Thoracic aorta (tissue), 2 donors: ENCODE measurements around the gene MYOF. TPM values are rescaled to one million over a fixed set of nuclear protein-coding genes. Genes with fewer than 3 reads are reported as not detected.

Source experiments
- ATAC-seq: fragments of 150-250 bp; one replicate; pipeline ENCODE4 v1.8.0; 2017; ENCODE audit warnings: low read depth; ENCODE audit not compliant: insufficient number of reproducible peaks, low FRiP score
- DNase-seq: peaks from one replicate; pipeline ENCODE4 v3.0.0-alpha.2; 2020; ENCODE audit warnings: low spot score
- H3K27ac ChIP-seq, 2 donors: fragments of 200-600 bp; sonication (generic); 1 replicate in 1 of 2; 2 replicates in 1 of 2; pipeline ENCODE4 v1.5.1; 2016; ENCODE audit warnings: mild to moderate bottlenecking in 2 of 2, moderate library complexity in 2 of 2
- H3K27me3 ChIP-seq: fragments of 200-600 bp; sonication (generic); replicated peaks from 2 replicates; pipeline ENCODE4 v1.6.0; 2016; ENCODE audit warnings: mild to moderate bottlenecking; ENCODE audit not compliant: insufficient read depth
- H3K36me3 ChIP-seq: fragments of 200-600 bp; sonication (generic); one replicate; pipeline ENCODE4 v1.5.1; 2016
- H3K4me1 ChIP-seq, 2 donors: fragments of 200-600 bp; sonication (generic); 1 replicate in 1 of 2; 2 replicates in 1 of 2; pipeline versions ENCODE4 v1.5.1 to v1.6.0; 2016; ENCODE audit warnings: low read depth in 2 of 2, mild to moderate bottlenecking in 1 of 2; ENCODE audit not compliant: control insufficient read depth in 1 of 2
- H3K4me3 ChIP-seq: fragments of 200-600 bp; sonication (generic); 2 replicates; pipeline ENCODE4 v1.5.1; 2016; ENCODE audit warnings: mild to moderate bottlenecking
- H3K9me3 ChIP-seq: fragments of 200-600 bp; sonication (generic); 2 replicates; pipeline ENCODE4 v1.5.1; 2016
- total RNA-seq, 2 donors: library from RNA; depleted of rRNA; stranded (reverse); fragments of >200 nt; gene quantifications; one replicate each; pipeline versions ENCODE4 v1.1.0 to v1.2.3, GENCODE V29; 2016
- TF ChIP-seq, protein P1 (sequence below): fragments of 200-600 bp; sonication (generic); IDR thresholded peaks from one replicate; pipeline ENCODE4 v1.5.1; 2019; ENCODE audit warnings: antibody characterized with exemption

MYOF gene
- total RNA-seq, 2 donors from 2014 or later = 132 to 138 TPM

DNA sequence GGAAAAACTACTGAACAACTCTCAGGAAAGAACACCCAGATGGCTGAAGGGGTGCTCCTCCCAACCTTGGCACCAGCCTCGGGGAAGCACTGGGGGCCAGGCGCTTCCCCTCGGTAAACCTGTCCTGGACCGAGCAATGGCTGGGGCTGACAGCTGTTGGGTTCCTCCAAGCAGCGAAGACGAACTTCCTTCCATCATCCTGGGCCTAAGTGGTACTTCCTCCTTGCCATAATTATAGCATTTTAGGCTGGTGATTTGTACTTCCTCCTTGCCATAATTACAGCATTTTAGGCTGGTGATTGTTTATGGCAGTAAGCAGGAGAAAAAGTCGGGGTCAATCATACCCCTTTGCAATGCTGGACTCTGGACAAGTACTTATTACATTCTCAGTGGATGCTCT is 69.3 kb downstream of the MYOF start:
- H3K36me3 ChIP-seq = peaks cover 10% of the 10 kb centered on the region
- no peak for DNase-seq
- no peaks in the 10 kb centered on the region for H3K4me1 ChIP-seq
- no peak overlapping the region for H3K4me3 ChIP-seq
- no peaks in the 10 kb centered on the region for H3K27me3 ChIP-seq
- TF ChIP-seq, protein P1, sequence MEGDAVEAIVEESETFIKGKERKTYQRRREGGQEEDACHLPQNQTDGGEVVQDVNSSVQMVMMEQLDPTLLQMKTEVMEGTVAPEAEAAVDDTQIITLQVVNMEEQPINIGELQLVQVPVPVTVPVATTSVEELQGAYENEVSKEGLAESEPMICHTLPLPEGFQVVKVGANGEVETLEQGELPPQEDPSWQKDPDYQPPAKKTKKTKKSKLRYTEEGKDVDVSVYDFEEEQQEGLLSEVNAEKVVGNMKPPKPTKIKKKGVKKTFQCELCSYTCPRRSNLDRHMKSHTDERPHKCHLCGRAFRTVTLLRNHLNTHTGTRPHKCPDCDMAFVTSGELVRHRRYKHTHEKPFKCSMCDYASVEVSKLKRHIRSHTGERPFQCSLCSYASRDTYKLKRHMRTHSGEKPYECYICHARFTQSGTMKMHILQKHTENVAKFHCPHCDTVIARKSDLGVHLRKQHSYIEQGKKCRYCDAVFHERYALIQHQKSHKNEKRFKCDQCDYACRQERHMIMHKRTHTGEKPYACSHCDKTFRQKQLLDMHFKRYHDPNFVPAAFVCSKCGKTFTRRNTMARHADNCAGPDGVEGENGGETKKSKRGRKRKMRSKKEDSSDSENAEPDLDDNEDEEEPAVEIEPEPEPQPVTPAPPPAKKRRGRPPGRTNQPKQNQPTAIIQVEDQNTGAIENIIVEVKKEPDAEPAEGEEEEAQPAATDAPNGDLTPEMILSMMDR = no peak
- H3K27ac ChIP-seq = peak overlapping the region in 1 of 2 donors; percentile 10
- H3K9me3 ChIP-seq = no peaks in the 10 kb centered on the region
- ATAC-seq = no peak

- no peak for DNase-seq
- peaks cover 11% of the 10 kb centered on the region for H3K36me3 ChIP-seq
- no peak overlapping the region for H3K4me3 ChIP-seq
- no peaks in the 10 kb centered on the region for H3K9me3 ChIP-seq
- H3K27ac ChIP-seq = no peak overlapping the region
- TF ChIP-seq, protein P1 = no peak
- ATAC-seq = no peak
- H3K27me3 ChIP-seq = no peaks in the 10 kb centered on the region
- no peaks in the 10 kb centered on the region for H3K4me1 ChIP-seq
Measured at GRCh38 chr10:93410697-93411348, 71.3 kb downstream of the MYOF start.

GRCh38 chr10:93408783-93409182 is 73.4 kb downstream of the MYOF start:
- DNase-seq = no peak
- TF ChIP-seq, protein P1 = no peak
- Histone ChIP-seq H3K4me1 (peaks cover 0 to 2% of the 10 kb centered on the region in 2 donors), H3K36me3 (peaks cover 11% of the 10 kb centered on the region), H3K9me3 (no peaks in the 10 kb centered on the region), H3K4me3 (no peak overlapping the region), H3K27ac (no peak overlapping the region), H3K27me3 (no peaks in the 10 kb centered on the region)
- ATAC-seq = no peak

DNA sequence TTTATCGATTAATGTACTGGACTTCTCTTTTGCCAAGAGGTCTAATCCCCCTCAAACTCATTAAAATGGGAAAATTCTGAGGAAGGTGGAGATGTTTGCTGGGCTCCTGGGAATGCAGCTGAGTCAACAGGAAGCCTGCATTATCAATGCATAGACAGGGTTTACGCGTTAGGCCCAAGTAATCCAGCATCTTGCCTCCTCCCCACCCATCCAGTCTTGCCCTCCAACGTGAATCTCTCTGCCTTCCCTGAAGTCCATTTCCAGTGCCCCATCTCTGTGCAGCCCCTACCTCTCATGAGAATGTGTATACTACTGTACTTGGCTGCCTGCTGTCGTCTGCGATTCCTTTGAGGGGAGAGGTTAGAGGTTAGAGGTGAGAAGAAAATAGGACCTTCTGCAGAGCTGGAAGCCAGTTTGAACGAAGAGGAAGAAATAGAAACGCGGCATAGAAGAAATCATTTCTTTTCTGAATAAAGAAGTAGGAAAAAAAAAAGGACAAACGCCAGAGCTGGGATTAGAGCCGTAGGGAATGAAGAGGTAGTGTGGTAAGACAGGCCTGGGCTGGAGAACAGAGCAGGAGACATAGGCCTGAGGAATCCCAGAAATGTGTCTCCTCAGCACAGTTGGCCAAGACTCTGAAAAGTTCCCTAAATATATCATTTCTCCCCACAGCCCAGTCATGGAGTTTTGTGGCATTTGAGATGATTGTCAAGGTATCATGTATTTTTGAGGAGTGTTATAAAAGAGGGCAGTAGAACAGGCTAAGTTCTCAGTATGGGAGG is 75.6 kb downstream of the MYOF start:
- no peaks in the 10 kb centered on the region for H3K27me3 ChIP-seq
- peaks cover 16% of the 10 kb centered on the region for H3K36me3 ChIP-seq
- TF ChIP-seq, protein P1 = no peak
- H3K4me1 ChIP-seq = peaks cover 0 to 12% of the 10 kb centered on the region in 2 donors
- H3K4me3 ChIP-seq = no peak overlapping the region
- no peak overlapping the region for H3K27ac ChIP-seq
- DNase-seq (no peak), ATAC-seq (no peak)
- H3K9me3 ChIP-seq = no peaks in the 10 kb centered on the region

DNA sequence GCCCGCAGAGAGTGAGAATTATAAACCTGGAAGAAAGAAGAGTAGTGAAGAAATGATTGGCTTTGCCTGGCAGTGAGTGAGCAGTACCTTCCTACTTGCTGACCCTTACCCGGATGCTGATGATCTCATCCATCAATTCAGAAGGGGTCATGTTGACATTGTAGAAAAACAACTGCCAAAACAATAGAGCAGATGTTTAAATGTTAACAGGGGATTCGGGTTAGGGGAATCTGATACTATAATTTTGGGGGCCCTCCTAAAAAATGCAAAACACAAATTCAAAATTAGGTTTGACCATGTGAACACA is 78.1 kb downstream of the MYOF start:
- no peak overlapping the region for H3K4me3 ChIP-seq
- peaks cover 3 to 24% of the 10 kb centered on the region in 2 donors for H3K4me1 ChIP-seq
- H3K9me3 ChIP-seq = no peaks in the 10 kb centered on the region
- H3K27ac ChIP-seq = peak overlapping the region in 1 of 2 donors; percentile 9
- peaks cover 13% of the 10 kb centered on the region for H3K36me3 ChIP-seq
- no peak for DNase-seq
- H3K27me3 ChIP-seq = no peaks in the 10 kb centered on the region
- TF ChIP-seq, protein P1 = no peak
- ATAC-seq = no peak
